ENCODE data around the gene NUP42. TPM values are rescaled to one million over a fixed set of nuclear protein-coding genes. Genes with fewer than 3 reads are reported as not detected.

The NUP42 gene, protein sequence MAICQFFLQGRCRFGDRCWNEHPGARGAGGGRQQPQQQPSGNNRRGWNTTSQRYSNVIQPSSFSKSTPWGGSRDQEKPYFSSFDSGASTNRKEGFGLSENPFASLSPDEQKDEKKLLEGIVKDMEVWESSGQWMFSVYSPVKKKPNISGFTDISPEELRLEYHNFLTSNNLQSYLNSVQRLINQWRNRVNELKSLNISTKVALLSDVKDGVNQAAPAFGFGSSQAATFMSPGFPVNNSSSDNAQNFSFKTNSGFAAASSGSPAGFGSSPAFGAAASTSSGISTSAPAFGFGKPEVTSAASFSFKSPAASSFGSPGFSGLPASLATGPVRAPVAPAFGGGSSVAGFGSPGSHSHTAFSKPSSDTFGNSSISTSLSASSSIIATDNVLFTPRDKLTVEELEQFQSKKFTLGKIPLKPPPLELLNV
- total RNA-seq: 16.3 and 29.4 TPM in 2 replicates

DNA sequence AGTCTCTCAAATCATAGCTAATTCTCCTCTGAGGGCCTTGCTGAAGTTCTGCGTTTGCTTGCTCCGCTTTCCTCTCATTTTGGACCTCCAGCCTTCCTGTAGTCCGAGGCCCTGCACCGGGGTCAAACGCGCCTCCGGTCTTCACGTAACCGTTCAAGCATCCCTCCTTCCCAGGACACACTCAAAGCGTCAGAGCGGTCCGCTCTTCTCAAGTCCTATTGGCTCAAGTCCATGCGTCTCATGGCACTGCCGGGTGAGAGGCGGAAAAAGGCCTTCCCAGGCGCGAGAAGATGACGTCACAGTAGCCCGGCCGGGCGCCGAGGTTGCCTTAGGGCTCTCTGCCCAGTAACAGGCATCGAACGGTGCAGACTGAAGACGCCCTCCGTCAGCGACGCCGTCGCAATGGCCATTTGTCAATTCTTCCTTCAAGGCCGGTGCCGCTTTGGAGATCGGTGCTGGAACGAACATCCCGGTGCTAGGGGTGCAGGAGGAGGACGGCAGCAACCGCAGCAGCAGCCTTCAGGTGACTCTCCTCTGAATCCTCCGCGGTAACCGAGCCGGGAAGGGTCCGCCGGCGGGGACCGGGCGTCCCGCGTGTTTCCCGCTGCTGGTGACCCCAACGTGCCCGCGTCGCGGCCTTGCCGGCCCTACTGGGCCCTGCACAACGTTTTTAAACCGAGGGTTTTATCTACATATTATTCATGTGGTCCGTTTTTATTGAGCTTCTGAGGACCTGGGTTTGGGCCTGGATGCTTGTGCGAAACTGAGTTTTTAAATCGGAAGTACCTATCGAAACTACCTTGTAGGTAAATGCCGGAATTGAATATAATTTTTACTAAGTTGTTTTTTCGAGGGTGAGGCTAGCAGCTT is at the start of gene NUP42:
NUP42 (plus strand) TSS at position 365 of the 870 bp plus-strand sequence; CDS start at position 403, 38 bp downstream.
- DNase-seq (ENCODE audit: low read depth) (peak; percentile 97), FAIRE-seq (no peak)
- H3K4me3 ChIP-seq (ENCODE audit: low read depth, low read length): peak within 1 kb of the TSS; percentile 60
- peaks cover 1% of the 10 kb centered on the region for H3K36me3 ChIP-seq (ENCODE audit: control insufficient read depth, insufficient read depth, low read length)
- TF ChIP-seq, protein P1, sequence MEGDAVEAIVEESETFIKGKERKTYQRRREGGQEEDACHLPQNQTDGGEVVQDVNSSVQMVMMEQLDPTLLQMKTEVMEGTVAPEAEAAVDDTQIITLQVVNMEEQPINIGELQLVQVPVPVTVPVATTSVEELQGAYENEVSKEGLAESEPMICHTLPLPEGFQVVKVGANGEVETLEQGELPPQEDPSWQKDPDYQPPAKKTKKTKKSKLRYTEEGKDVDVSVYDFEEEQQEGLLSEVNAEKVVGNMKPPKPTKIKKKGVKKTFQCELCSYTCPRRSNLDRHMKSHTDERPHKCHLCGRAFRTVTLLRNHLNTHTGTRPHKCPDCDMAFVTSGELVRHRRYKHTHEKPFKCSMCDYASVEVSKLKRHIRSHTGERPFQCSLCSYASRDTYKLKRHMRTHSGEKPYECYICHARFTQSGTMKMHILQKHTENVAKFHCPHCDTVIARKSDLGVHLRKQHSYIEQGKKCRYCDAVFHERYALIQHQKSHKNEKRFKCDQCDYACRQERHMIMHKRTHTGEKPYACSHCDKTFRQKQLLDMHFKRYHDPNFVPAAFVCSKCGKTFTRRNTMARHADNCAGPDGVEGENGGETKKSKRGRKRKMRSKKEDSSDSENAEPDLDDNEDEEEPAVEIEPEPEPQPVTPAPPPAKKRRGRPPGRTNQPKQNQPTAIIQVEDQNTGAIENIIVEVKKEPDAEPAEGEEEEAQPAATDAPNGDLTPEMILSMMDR (IDR thresholded peaks at IDR 0.05; ENCODE audit: insufficient read depth, low read length, severe bottlenecking): no peak
- no peaks in the 10 kb centered on the region for H3K27me3 ChIP-seq (ENCODE audit: control insufficient read depth, insufficient read depth, low read length)

DNA sequence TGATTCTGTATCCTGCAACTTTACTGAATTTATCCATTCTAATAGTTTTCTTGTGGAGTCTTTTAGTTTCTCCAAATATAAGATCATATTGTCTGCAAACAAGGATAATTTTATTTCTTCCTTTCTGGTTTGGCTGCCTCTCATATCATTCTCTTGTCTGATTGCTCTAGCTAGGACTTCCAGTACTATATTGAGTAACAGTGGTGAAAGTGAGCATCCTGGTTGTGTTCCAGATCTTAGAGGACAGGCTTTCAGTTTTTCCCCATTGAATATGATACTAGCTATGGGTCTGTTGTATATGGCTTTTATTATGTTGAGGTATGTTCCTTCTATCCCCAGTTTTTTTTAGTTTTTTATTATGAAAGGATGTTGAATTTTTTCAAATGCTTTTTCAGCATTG is 48.1 kb upstream of the NUP42 start:
- TF ChIP-seq, protein P1 (IDR thresholded peaks at IDR 0.05; ENCODE audit: insufficient read depth, low read length, severe bottlenecking): no peak

DNA sequence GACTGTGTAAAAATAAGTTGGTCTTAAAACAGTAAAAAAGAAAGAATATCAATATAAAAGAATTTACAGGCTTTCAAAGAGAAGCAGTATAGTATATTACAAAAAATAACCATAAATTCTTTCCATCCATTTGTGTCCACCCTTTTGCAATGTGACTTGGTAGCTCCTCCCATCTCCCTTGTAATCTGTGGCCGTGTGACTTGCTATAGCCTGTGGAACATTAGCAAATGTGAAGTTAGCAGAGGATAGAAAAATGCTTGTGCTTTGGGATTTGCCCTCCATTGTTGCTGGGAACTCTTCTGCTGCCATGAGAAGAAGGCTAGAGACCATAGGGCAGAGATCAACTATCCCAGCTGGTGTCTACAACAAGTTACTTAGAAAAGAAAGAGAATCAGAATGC is 46.1 kb upstream of the NUP42 start:
- Histone ChIP-seq H3K36me3 (ENCODE audit: control insufficient read depth, insufficient read depth, low read length) (no peaks in the 10 kb centered on the region), H3K4me3 (ENCODE audit: low read depth, low read length) (no peak overlapping the region), H3K27me3 (ENCODE audit: control insufficient read depth, insufficient read depth, low read length) (no peaks in the 10 kb centered on the region)
- TF ChIP-seq, protein P1 (IDR thresholded peaks at IDR 0.05; ENCODE audit: insufficient read depth, low read length, severe bottlenecking): no peak
- FAIRE-seq: no peak
- no peak for DNase-seq (ENCODE audit: low read depth)

More for the DNA sequence above, 48.1 kb upstream of the NUP42 start:
- FAIRE-seq (no peak), DNase-seq (ENCODE audit: low read depth) (no peak)
- Histone ChIP-seq H3K36me3 (ENCODE audit: control insufficient read depth, insufficient read depth, low read length) (no peaks in the 10 kb centered on the region), H3K4me3 (ENCODE audit: low read depth, low read length) (no peak overlapping the region), H3K27me3 (ENCODE audit: control insufficient read depth, insufficient read depth, low read length) (no peaks in the 10 kb centered on the region)

DNA sequence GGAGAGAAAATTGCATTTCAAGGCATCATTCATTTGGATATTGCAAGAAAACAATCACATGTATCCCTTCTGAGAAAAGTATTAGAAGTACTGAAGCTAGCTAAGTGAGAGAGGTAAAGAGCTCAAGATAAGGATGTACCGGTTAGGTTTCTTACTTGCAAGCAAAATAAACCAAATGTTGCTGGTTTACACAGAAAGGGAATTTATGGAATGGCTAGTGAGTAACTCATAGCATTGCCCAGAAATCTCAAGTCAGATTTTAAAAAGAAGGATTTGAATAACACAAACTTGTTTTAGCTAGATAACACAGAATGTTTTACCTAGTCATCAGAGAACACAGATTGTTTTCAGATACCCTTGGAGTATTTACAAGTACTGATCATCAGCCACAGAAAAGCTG is 45.6 kb upstream of the NUP42 start:
- Histone ChIP-seq H3K27me3 (ENCODE audit: control insufficient read depth, insufficient read depth, low read length) (no peaks in the 10 kb centered on the region), H3K4me3 (ENCODE audit: low read depth, low read length) (no peak overlapping the region), H3K36me3 (ENCODE audit: control insufficient read depth, insufficient read depth, low read length) (no peaks in the 10 kb centered on the region)
- FAIRE-seq (no peak), DNase-seq (ENCODE audit: low read depth) (no peak)
- TF ChIP-seq, protein P1 (IDR thresholded peaks at IDR 0.05; ENCODE audit: insufficient read depth, low read length, severe bottlenecking): no peak

DNA sequence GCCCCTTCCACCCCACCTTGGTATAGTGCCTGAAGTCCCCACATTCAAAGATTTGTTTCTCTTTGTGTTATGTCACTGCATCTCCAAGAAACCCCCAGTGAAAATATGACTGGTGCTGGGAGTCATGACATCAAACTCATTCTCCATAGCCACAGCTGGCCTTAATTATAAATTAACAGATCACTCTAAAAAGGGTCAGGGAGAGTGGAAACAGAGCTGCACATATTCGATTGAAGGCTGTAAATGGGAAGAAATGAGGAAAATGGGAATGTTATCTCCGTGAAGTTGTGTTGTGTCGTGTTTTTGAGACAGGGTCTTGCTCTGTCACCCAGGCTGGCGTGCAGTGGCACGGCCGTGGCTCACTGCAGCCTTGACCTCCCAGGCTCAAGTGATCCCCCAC is 24.2 kb upstream of the NUP42 start:
- DNase-seq (ENCODE audit: low read depth) (no peak), FAIRE-seq (no peak)
- no peaks in the 10 kb centered on the region for H3K36me3 ChIP-seq (ENCODE audit: control insufficient read depth, insufficient read depth, low read length)
- H3K27me3 ChIP-seq (ENCODE audit: control insufficient read depth, insufficient read depth, low read length): no peaks in the 10 kb centered on the region
- TF ChIP-seq, protein P1 (IDR thresholded peaks at IDR 0.05; ENCODE audit: insufficient read depth, low read length, severe bottlenecking): no peak
- no peak overlapping the region for H3K4me3 ChIP-seq (ENCODE audit: low read depth, low read length)

Data from bronchial epithelial cell (primary cell).